Measurements from ENCODE around the gene GRM6.

GRM6 gene

DNA sequence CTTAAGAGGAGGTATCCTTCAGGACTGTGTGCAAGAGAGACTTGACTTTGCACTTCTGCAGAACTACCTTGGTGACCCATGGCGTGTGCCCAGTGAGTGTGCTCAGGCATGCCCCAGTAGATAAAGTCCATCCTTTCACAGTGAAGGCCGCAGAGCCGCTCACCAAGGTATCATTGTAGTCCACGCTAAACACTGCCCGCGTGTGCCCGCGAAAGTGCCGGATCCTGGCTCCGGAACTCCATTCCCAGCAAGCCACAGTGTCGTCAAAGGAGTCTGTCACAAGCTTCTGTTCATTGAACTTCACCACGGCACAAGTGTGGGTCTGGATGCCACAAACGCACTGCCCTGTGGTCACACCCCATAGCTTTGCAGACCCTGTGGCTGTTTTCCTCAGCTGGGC, 3.3 kb upstream of the GRM6 start:
- ChIA-PET POLR2A (no interaction called here), CTCF (no interaction called here)
- DNase-seq (ENCODE audit: extremely low spot score): no peak
- TF ChIP-seq, protein P1, sequence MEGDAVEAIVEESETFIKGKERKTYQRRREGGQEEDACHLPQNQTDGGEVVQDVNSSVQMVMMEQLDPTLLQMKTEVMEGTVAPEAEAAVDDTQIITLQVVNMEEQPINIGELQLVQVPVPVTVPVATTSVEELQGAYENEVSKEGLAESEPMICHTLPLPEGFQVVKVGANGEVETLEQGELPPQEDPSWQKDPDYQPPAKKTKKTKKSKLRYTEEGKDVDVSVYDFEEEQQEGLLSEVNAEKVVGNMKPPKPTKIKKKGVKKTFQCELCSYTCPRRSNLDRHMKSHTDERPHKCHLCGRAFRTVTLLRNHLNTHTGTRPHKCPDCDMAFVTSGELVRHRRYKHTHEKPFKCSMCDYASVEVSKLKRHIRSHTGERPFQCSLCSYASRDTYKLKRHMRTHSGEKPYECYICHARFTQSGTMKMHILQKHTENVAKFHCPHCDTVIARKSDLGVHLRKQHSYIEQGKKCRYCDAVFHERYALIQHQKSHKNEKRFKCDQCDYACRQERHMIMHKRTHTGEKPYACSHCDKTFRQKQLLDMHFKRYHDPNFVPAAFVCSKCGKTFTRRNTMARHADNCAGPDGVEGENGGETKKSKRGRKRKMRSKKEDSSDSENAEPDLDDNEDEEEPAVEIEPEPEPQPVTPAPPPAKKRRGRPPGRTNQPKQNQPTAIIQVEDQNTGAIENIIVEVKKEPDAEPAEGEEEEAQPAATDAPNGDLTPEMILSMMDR (IDR thresholded peaks at IDR 0.05; ENCODE audit: control extremely low read depth, extremely low read depth, low read depth, missing control alignments): no peak

DNA sequence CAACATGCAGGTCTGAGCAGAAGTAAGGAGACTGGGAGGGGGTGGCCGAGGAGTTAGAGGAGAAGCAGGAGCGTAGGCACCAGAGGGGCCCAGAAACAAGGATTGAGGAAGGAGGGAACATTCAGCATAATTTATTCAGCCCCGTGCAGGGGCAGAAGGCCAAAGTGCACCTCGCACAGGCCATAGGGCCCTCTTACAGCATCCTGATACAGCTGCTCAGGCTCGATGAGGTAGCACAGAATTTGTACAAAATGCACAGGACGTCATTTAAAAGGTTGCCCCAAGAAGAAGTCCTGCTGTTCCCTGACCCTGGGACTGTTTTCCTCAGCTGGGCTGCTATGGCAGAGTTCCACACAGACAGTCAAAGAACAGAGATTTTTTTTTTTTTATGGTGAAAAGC, 2.1 kb upstream of the GRM6 start:
- DNase-seq (ENCODE audit: extremely low spot score): no peak

DNA sequence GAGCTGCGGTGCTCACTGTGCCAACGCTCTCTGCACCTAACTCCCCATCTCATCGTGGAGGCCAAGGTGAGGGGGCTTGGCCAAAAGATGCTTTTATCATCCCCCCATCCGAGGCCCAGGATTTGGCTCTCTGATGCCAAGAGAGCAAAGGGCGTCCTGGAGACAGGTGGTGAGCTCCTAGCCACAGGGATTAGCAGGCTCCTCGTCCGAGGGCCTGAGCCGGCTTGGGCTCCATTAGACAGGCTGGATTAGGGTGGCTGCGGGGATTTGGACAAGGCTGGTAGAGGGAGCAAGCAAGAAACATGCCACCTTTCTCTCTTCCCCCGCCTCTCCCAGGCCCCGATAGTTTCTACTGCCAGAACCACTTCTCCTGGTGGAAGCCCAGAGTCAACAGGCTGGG, 1.0 kb upstream of the GRM6 start:
- ChIA-PET POLR2A (no interaction called here), CTCF (no interaction called here)
- no peak for DNase-seq (ENCODE audit: extremely low spot score)
- TF ChIP-seq, protein P1 (IDR thresholded peaks at IDR 0.05; ENCODE audit: control extremely low read depth, extremely low read depth, low read depth, missing control alignments): no peak

More for the DNA sequence above, 2.1 kb upstream of the GRM6 start:
- TF ChIP-seq, protein P1 (IDR thresholded peaks at IDR 0.05; ENCODE audit: control extremely low read depth, extremely low read depth, low read depth, missing control alignments): no peak
- ChIA-PET CTCF (no interaction called here), POLR2A (no interaction called here)

DNA sequence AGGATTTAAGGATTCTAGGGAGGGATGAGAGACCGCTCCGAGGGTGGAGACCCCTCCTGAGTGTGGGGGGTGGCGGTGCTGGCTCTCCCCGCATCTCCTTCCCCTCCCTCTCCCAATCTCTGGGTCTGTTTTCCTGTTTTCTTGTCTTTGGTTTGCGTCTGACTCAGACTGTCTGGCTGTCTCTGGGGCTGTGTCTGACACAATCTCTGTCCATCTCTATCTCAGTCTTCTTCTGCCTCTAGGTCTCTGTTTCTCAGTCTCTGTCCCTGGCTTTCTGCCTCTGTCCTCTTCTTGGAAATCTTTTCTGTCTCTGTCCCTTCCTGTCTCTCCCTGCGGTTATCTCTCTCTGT, 196 bp upstream of the GRM6 start:
- POLR2A ChIA-PET: no interaction called here
- CTCF ChIA-PET: no interaction called here

DNA sequence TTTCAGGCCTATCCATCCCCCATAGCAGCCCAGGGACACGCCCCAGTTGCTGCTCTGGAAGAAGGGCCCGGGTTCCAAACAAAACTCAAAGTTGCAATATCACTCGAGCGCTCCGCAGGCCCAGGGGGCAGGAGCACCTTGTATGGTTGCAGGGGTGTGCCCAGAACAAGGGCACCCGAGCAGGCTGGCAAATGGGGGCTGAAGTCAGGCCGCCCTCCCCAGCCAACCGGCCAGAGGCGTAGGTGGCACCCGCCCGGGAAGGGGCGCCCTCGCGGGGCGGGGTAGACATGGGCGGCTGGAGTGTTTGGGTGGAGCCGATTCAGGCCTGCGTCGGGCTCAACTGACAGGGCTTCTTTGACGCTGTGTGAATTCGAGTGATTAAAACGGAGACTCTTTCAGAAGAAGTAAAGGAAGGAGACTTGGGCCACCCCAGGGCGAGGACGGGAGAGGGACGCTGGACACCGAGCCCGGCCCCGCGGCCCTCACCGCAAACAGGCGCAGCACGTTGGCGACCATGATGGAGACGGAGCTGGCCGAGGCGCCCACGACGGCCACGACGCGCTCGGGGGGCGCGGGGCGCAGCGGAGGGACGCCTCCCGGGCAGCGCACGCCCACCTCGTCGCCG, 1.1 kb downstream of the GRM6 start:
- POLR2A ChIA-PET: no interaction called here
- TF ChIP-seq, protein P1 (IDR thresholded peaks at IDR 0.05; ENCODE audit: control extremely low read depth, extremely low read depth, low read depth, missing control alignments): no peak
- CTCF ChIA-PET: no interaction called here
- DNase-seq (ENCODE audit: extremely low spot score): no peak

More for the DNA sequence above, 196 bp upstream of the GRM6 start:
- TF ChIP-seq, protein P1 (IDR thresholded peaks at IDR 0.05; ENCODE audit: control extremely low read depth, extremely low read depth, low read depth, missing control alignments): no peak
- DNase-seq (ENCODE audit: extremely low spot score): no peak

DNA sequence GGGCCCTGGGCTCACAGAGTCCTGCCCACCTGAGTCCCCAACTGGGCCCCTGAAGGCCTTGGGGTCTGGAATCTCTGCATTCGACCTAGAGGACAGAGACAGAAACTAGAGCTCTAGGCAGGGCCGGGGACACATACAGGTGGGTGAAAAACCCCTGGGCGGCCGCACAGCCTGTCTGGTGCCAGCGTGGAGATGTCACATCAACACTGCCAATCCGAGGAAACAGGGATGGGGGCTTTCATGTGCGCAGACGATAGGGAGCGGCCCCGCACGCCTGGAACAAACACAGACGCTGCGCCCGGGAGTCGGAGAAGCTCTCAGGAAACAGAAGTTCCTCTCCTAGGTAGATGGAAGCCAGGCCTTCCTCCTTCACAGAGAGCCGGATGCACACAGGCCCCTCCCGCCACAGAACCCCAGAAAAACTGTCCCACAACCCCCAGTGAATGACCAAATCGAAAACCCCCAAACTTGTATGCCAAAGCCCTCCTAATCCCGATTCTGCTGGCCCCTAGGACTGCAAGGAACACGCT, 1.8 kb downstream of the GRM6 start:
- TF ChIP-seq, protein P1 (IDR thresholded peaks at IDR 0.05; ENCODE audit: control extremely low read depth, extremely low read depth, low read depth, missing control alignments): no peak
- POLR2A ChIA-PET: no interaction called here
- CTCF ChIA-PET: no interaction called here
- no peak for DNase-seq (ENCODE audit: extremely low spot score)
